Heart left ventricle (tissue), 13 donors: ENCODE results near the gene KCNN2.

Experiments
- CTCF ChIP-seq, 12 donors: fragments of 200-600 bp; sonication (generic) in 4 of 12; IDR thresholded peaks; one replicate each; pipeline versions ENCODE4 v1.5.0 to v1.8.0; 2018 to 2022; ENCODE audit warnings: antibody characterized with exemption in 12 of 12, mild to moderate bottlenecking in 5 of 12
- POLR2A ChIP-seq, 2 donors: fragments of 450-650 bp; IDR thresholded peaks; one replicate each; pipeline ENCODE4 v1.6.1; 2017; ENCODE audit warnings: antibody characterized with exemption in 2 of 2, mild to moderate bottlenecking in 2 of 2, moderate library complexity in 2 of 2
- donor health status: ischemic (EF 13 %, LVEDD 7.1; RV severe dilation, severe dysfunction).
- donor health status: DM: no; HTN: yes; CAD: no.
- donor health status: DM: no; HTN: no; CAD: no.
- donor health status: ischemic (EF 25% LVEDD 6.9; RV normal size, moderate dysfunction).
- donor health status: ischemic (EF 25% LVEDD 5.7; RV mildly dilated, moderate dysfunction).
- donor health status: ischemic (EF 35%, LVEDD 5.7; RV mildly dilated, moderate dysfunction).
- donor health status: nonischemic (EF 11% LVEDD 7.7; RV severe dilation, severe dysfunction).
- donor health status: DM: yes; HTN: yes; CAD: no.
- donor health status: PGD.
- donor health status: ischemic (EF 29% LVEDD 5.4; RV normal size, mild dysfunction).
- donor health status: nonischemic (EF 23%, LVEDD 6.1; RV moderate dilation, normal function).

- no peak for TF ChIP-seq CTCF (IDR thresholded peaks at IDR 0.05)
- TF ChIP-seq POLR2A (IDR thresholded peaks at IDR 0.05): no peak
These were observed 42.6 kb upstream of the KCNN2 start for GRCh38 chr5:114319236-114319635.
